Measurements from ENCODE around the gene PRSS21. TPM values are rescaled to one million over a fixed set of nuclear protein-coding genes. Genes with fewer than 3 reads are reported as not detected.
A peak's percentile ranks its signal among the peaks of the same experiment; 100 is the strongest.

Gene PRSS21
- total and polyA plus RNA-seq, 8 donors = 0.59 to 3.2 (median 1.0) TPM; not detected in 1

DNA sequence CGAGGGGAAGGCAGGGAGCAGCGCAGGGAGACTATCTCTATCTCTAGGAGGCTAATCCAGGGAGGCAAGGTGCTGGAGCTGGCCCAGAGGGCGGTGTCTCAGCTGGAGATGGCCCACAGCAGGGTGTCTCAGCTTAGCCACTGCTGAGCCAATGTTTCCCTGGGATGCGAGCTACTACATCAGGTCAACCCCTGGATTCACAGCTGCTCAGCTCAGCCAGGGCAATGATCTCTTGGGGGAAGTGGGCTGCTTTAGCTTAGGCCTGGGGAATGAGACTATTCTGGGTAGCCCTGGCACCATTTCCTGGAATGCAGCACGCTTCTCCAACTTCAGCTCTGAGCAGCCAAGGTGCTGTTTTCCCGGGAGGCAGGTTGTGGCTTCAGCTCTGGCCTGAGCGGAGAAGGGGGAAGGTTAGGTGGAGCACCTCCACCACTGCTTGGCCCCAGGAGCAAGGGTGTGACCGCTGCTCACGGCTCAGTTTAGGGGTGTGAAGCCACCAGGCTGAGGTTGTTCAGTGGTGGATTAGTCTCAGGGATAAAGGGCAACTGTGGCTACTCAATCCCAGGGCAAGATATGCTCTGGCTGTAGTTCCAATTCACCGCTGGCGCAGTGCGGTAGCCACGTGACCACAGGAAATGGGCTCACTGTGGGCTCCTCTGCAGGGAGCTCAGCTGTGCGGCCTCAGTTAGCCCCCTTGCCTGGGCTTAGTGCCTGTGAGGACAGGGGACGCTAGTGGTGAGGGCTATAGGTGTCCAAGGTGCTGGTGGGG is 5.2 kb upstream of the PRSS21 start:
- Histone ChIP-seq H3K9me3 (no peaks in the 10 kb centered on the region), H3K4me3 (no peak overlapping the region), H3K27me3 (no peaks in the 10 kb centered on the region), H3K27ac (no peak overlapping the region), H3K4me1 (no peaks in the 10 kb centered on the region), H3K36me3 (no peaks in the 10 kb centered on the region)
- intact Hi-C loops (cut with DNase I) = no loop called here
- WGBS, 2 donors = 63 to 74% methylated on average over 15 of the region's 15 CpGs
- no peak for ATAC-seq
- DNase-seq = peak in 1 of 6 donors; percentile 24
- TF ChIP-seq, protein P1, sequence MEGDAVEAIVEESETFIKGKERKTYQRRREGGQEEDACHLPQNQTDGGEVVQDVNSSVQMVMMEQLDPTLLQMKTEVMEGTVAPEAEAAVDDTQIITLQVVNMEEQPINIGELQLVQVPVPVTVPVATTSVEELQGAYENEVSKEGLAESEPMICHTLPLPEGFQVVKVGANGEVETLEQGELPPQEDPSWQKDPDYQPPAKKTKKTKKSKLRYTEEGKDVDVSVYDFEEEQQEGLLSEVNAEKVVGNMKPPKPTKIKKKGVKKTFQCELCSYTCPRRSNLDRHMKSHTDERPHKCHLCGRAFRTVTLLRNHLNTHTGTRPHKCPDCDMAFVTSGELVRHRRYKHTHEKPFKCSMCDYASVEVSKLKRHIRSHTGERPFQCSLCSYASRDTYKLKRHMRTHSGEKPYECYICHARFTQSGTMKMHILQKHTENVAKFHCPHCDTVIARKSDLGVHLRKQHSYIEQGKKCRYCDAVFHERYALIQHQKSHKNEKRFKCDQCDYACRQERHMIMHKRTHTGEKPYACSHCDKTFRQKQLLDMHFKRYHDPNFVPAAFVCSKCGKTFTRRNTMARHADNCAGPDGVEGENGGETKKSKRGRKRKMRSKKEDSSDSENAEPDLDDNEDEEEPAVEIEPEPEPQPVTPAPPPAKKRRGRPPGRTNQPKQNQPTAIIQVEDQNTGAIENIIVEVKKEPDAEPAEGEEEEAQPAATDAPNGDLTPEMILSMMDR (IDR thresholded peaks at IDR 0.05) = no peak
- no peak for FAIRE-seq

DNA sequence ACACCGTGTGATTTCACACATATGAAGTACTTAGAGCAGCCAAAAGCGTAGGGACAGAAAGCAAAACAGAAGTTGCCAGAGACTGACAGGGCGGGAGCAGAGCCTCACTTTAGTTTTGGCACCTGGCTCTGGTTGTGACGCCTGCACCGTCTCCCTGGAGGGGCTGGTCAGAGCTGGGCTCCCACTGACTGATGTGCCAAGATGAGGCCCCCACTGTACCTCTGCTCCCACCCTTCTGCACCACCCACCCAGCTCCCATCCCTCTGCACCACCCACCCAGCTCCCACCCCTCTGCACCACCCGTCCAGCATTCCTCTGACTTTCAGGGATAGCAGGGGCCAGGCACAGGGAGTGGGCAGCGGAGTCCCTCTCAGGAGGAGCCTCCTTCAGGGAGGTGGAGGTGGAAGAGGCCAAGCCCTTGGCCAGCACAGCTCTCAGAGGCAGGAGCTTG is 3.2 kb upstream of the PRSS21 start:
- 64 to 78% methylated on average over 7 of the region's 7 CpGs for WGBS, 2 donors
- DNase-seq = peak in 1 of 6 donors; percentile 43
- Histone ChIP-seq H3K4me1 (no peaks in the 10 kb centered on the region), H3K27me3 (no peaks in the 10 kb centered on the region), H3K9me3 (no peaks in the 10 kb centered on the region), H3K4me3 (no peak overlapping the region), H3K27ac (no peak overlapping the region), H3K36me3 (no peaks in the 10 kb centered on the region)
- FAIRE-seq = no peak
- TF ChIP-seq, protein P1 (IDR thresholded peaks at IDR 0.05) = no peak
- no peak for ATAC-seq
- intact Hi-C loops (cut with DNase I) = no loop called here

DNA sequence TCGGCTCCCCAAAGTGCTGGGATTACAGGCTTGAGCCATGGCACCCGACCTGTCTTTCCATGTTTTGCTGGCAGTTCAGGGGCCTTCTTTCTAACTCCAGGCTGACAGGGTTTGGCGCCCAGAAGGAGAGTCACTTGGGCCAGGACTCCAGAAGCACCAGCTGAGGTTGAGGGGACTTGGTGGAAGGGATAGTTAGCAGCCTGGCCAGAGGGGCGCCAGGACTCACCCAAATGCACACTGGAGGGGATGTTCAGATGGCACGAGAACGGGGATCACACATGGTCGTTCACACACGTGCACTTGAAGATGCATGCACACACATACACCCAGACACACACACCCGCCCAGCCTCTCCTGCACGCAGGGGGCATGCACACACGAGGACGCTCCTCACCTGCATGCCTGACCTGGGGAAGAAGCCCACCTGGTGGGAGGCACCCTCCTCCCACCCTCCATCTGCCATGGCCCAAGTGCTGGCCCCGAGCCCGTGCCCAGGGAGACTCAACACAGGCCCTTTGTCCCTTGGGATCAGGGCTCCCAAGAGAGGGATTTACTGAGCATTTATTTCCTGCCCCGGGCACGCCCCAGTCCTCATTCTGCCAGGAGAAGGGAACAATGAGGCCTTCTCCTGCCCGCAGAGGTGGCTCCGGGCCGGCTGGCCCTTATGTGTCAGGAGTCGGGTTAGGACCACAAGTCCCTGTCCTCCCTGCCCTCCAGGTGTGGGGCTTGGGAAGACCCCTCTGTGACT is 2.3 kb upstream of the PRSS21 start:
- Histone ChIP-seq H3K9me3 (no peaks in the 10 kb centered on the region), H3K4me3 (no peak overlapping the region), H3K36me3 (no peaks in the 10 kb centered on the region), H3K27ac (no peak overlapping the region), H3K27me3 (no peaks in the 10 kb centered on the region), H3K4me1 (no peaks in the 10 kb centered on the region)
- WGBS, 2 donors = 68 to 85% methylated on average over 20 of the region's 20 CpGs
- TF ChIP-seq, protein P1 (IDR thresholded peaks at IDR 0.05) = no peak
- ATAC-seq = no peak
- FAIRE-seq = no peak
- intact Hi-C loops (cut with DNase I) = no loop called here
- peak in 1 of 6 donors; percentile 43 for DNase-seq

DNA sequence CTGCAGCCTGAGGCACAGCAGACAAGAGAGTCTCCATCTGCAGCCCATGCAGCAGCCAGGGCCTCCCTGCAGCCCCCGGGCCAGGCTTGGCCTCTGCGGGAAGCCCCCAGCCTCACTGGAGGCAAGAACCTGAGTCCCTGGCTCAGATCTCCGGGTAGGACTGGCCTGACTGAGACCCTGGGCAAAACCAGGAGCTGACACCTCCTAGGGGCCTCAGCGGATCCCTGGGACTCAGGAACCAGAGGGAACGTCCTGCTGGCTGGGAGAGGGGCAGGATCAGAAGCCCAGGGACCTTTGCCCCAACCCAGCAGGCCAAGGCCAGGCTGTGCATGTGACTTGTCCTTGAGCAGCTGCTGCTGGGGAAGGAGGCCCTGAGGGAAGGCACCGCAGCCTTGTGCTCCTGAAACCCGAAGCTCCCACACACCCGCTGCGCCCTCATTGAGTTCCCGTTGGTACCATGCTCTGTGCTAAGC is 1.7 kb upstream of the PRSS21 start:
- no peaks in the 10 kb centered on the region for H3K27me3 ChIP-seq
- no peak for ATAC-seq
- TF ChIP-seq, protein P1 (IDR thresholded peaks at IDR 0.05) = no peak
- FAIRE-seq = no peak
- no peak overlapping the region for H3K4me3 ChIP-seq
- H3K27ac ChIP-seq = no peak overlapping the region
- H3K36me3 ChIP-seq = no peaks in the 10 kb centered on the region
- DNase-seq = peak in 1 of 6 donors; percentile 43
- H3K9me3 ChIP-seq = no peaks in the 10 kb centered on the region
- intact Hi-C loops (cut with DNase I) = no loop called here
- H3K4me1 ChIP-seq = no peaks in the 10 kb centered on the region
- 60 to 63% methylated on average over 10 of the region's 10 CpGs for WGBS, 2 donors

Measured in pancreas (tissue), 10 donors.